Tibial artery (tissue), 4 donors: ENCODE data around the gene MPDZ.
A peak's percentile ranks its signal among the peaks of the same experiment; 100 is the strongest.

Experiments
- DNase-seq, 2 donors: peaks; one replicate each; pipeline ENCODE4 v3.0.0-alpha.2; 2019
- H3K27ac ChIP-seq, 2 donors: fragments of 200-600 bp; sonication (generic) in 1 of 2; 1 replicate in 1 of 2; 2 replicates in 1 of 2; pipeline ENCODE4 v1.5.1; 2018 to 2019; ENCODE audit warnings: mild to moderate bottlenecking in 1 of 2
- H3K27me3 ChIP-seq, 2 donors: fragments of 200-600 bp; sonication (generic) in 1 of 2; one replicate each; pipeline versions ENCODE4 v1.5.1 to v1.6.0; 2016 to 2019
- H3K36me3 ChIP-seq, 3 donors: fragments of 200-600 bp; sonication (generic) in 2 of 3; one replicate each; pipeline ENCODE4 v1.5.1; 2016 to 2019; ENCODE audit warnings: mild to moderate bottlenecking in 2 of 3
- H3K4me1 ChIP-seq, 4 donors: fragments of 200-600 bp; sonication (generic) in 2 of 4; 1 replicate in 3 of 4; 2 replicates in 1 of 4; pipeline ENCODE4 v1.5.1; 2016 to 2019
- H3K4me3 ChIP-seq, 2 donors: fragments of 200-600 bp; sonication (generic) in 1 of 2; 1 replicate in 1 of 2; 2 replicates in 1 of 2; pipeline ENCODE4 v1.5.1; 2018 to 2019; ENCODE audit warnings: mild to moderate bottlenecking in 2 of 2
- H3K9me3 ChIP-seq, 3 donors: fragments of 200-600 bp; sonication (generic) in 1 of 3; one replicate each; pipeline ENCODE4 v1.5.1; 2016 to 2019
- CTCF ChIP-seq, 2 experiments: fragments of 200-600 bp in 1 of 2; fragments of 450-650 bp in 1 of 2; IDR thresholded peaks; one replicate each; pipeline ENCODE4 v1.5.1; 2017 to 2019; ENCODE audit warnings: antibody characterized with exemption in 2 of 2, mild to moderate bottlenecking in 1 of 2, moderate library complexity in 1 of 2
- intact Hi-C: fragments of 100-400 bp; cut with DNase I; formaldehyde crosslinking; loops from one replicate; pipeline ENCODE4 v1.15.0; 2023; ENCODE audit warnings: low total_unique reads

Gene MPDZ

DNA sequence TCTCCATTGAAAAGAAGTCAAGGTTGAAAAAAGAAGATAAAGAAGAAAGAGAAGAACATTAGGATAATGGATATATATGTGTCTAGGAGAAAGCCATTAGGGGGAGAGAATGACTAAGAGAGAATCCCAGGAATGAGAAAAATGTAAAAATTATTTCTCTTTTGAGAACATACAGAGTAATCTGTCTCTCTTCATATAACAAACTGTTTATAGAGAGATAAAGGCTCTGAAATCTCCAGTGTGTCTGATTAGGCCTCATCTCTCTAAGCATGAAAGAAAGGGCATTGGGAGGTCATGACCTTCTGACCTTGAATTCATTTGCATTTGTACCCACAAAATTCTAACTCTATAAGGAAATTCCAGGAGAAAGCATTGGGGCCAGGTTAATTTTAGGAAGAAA lies 3.5 kb upstream of the MPDZ start:
- Histone ChIP-seq H3K4me1 (peaks cover 0 to 3% (median under 1%) of the 10 kb centered on the region in 4 donors), H3K36me3 (no peaks in the 10 kb centered on the region), H3K9me3 (no peaks in the 10 kb centered on the region), H3K27me3 (no peaks in the 10 kb centered on the region), H3K4me3 (no peak overlapping the region), H3K27ac (no peak overlapping the region)
- intact Hi-C loops, result loop anchor here (10.0 kb wide), 1 partner anchor 68 kb away; no protein-coding TSS in a partner anchor
- no peak for DNase-seq
- no peak for TF ChIP-seq CTCF (IDR thresholded peaks at IDR 0.05)

- no peak for DNase-seq
- Histone ChIP-seq H3K36me3 (no peaks in the 10 kb centered on the region), H3K27me3 (no peaks in the 10 kb centered on the region), H3K27ac (no peak overlapping the region), H3K9me3 (no peaks in the 10 kb centered on the region), H3K4me3 (no peak overlapping the region), H3K4me1 (peaks cover 0 to 16% (median 6%) of the 10 kb centered on the region in 4 donors)
- no peak for TF ChIP-seq CTCF (IDR thresholded peaks at IDR 0.05)
- intact Hi-C loops, result loop anchor here (10.0 kb wide), 1 partner anchor 67 kb away; no protein-coding TSS in a partner anchor
Observed at GRCh38 chr9:13281356-13282016, 2.0 kb upstream of the MPDZ start.

GRCh38 chr9:13278368-13279246 lies 885 bp downstream of the MPDZ start:
- H3K27ac ChIP-seq, result peak overlapping the region; percentile 95 to 98
- H3K27me3 ChIP-seq, result no peaks in the 10 kb centered on the region
- peak; percentile 55 to 79 for DNase-seq
- peak overlapping the region; percentile 78 to 89 for H3K4me3 ChIP-seq
- no peaks in the 10 kb centered on the region for H3K9me3 ChIP-seq
- peaks cover 0 to 42% (median 20%) of the 10 kb centered on the region in 4 donors for H3K4me1 ChIP-seq
- TF ChIP-seq CTCF (IDR thresholded peaks at IDR 0.05), result peak in 1 of 2 experiments; percentile 22
- intact Hi-C loops, result no loop called here
- no peaks in the 10 kb centered on the region for H3K36me3 ChIP-seq

GRCh38 chr9:13278023-13278367 lies 1.5 kb downstream of the MPDZ start:
- no peaks in the 10 kb centered on the region for H3K36me3 ChIP-seq
- TF ChIP-seq CTCF (IDR thresholded peaks at IDR 0.05), result no peak
- intact Hi-C loops, result no loop called here
- H3K4me1 ChIP-seq, result peaks cover 0 to 42% (median 20%) of the 10 kb centered on the region in 4 donors
- no peaks in the 10 kb centered on the region for H3K27me3 ChIP-seq
- H3K4me3 ChIP-seq, result peak overlapping the region; percentile 78 to 89
- no peaks in the 10 kb centered on the region for H3K9me3 ChIP-seq
- DNase-seq, result no peak
- H3K27ac ChIP-seq, result peak overlapping the region; percentile 95 to 98

GRCh38 chr9:13274886-13275641 lies 4.4 kb downstream of the MPDZ start:
- intact Hi-C loops, result no loop called here
- H3K4me1 ChIP-seq, result peaks cover 0 to 65% (median 20%) of the 10 kb centered on the region in 4 donors
- H3K36me3 ChIP-seq, result no peaks in the 10 kb centered on the region
- H3K4me3 ChIP-seq, result peak overlapping the region in 1 of 2 donors; percentile 7
- no peaks in the 10 kb centered on the region for H3K9me3 ChIP-seq
- no peaks in the 10 kb centered on the region for H3K27me3 ChIP-seq
- peak overlapping the region; percentile 95 to 98 for H3K27ac ChIP-seq
- no peak for TF ChIP-seq CTCF (IDR thresholded peaks at IDR 0.05)
- DNase-seq, result no peak
